Upper lobe of left lung (tissue), 6 donors: ENCODE data around the gene NBDY. TPM values are rescaled to one million over a fixed set of nuclear protein-coding genes. Genes with fewer than 3 reads are reported as not detected.
"Not testable (repeated sequence)": the region's sequence is repeated elsewhere in the genome, so short reads cannot be mapped to it uniquely, and the experiment has no call there.

Source experiments
- ATAC-seq, 2 donors: fragments of 200-7000 bp; cut with Tn5 transposase; one replicate each; pipeline ENCODE4 v1.9.1; 2022; ENCODE audit warnings: mild to moderate bottlenecking in 2 of 2, moderate library complexity in 2 of 2; ENCODE audit not compliant: low FRiP score in 2 of 2
- DNase-seq, 2 donors: peaks; one replicate each; pipeline ENCODE4 v3.0.0-alpha.2; 2019 to 2020
- H3K27ac ChIP-seq, 4 donors: fragments of 200-600 bp; sonication (generic); one replicate each; pipeline ENCODE4 v1.5.1; 2016 to 2019
- H3K27me3 ChIP-seq, 4 donors: fragments of 200-600 bp; sonication (generic); one replicate each; pipeline ENCODE4 v1.5.1; 2017 to 2019
- H3K36me3 ChIP-seq, 4 donors: fragments of 200-600 bp; sonication (generic); one replicate each; pipeline ENCODE4 v1.5.1; 2016 to 2019
- H3K4me1 ChIP-seq, 4 donors: fragments of 200-600 bp; sonication (generic); one replicate each; pipeline ENCODE4 v1.5.1; 2018 to 2019
- H3K4me3 ChIP-seq, 4 donors: fragments of 200-600 bp; sonication (generic); one replicate each; pipeline ENCODE4 v1.5.1; 2017 to 2019; ENCODE audit warnings: mild to moderate bottlenecking in 2 of 4, moderate library complexity in 1 of 4
- H3K9me3 ChIP-seq, 4 donors: fragments of 200-600 bp; sonication (generic); one replicate each; pipeline ENCODE4 v1.5.1; 2018 to 2019
- CTCF ChIP-seq, 6 experiments: fragments of 450-650 bp in 4 of 6; fragments of 200-600 bp in 2 of 6; sonication (generic) in 2 of 6; IDR thresholded peaks; one replicate each; pipeline ENCODE4 v1.5.1; 2016 to 2019; ENCODE audit warnings: antibody characterized with exemption in 6 of 6
- EP300 ChIP-seq, 4 donors: sonication (generic); formaldehyde crosslinking; IDR thresholded peaks; one replicate each; pipeline ENCODE4 v1.5.1; 2017; ENCODE audit warnings: antibody characterized with exemption in 4 of 4, control low read depth in 2 of 4
- POLR2A ChIP-seq, 4 donors: fragments of 450-650 bp; IDR thresholded peaks; one replicate each; pipeline ENCODE4 v1.5.1; 2016 to 2017; ENCODE audit warnings: antibody characterized with exemption in 4 of 4, mild to moderate bottlenecking in 2 of 4
- POLR2AphosphoS5 ChIP-seq, 2 donors: sonication (generic); formaldehyde crosslinking; IDR thresholded peaks; one replicate each; pipeline ENCODE4 v1.5.1; 2017; ENCODE audit warnings: antibody characterized with exemption in 2 of 2
- WGBS, 2 donors: methylation state at CpG; one replicate each; pipeline ENCODE4 v1.1.5; 2017 to 2018; 5-methylcytosine and 5-hydroxymethylcytosine counted together
- total RNA-seq, 6 donors: library from RNA; depleted of rRNA in 4 of 6; stranded (reverse); fragments of >200 nt in 4 of 6; gene quantifications; one replicate each; pipeline versions ENCODE4 v1.1.0 to v1.2.1, GENCODE V29; 2016 to 2021
- donor health status: DM: no; HTN: no; CAD: no; lungs with moderate emphysema.
- donor health status: DM: no; HTN: yes; CAD: no; lungs with severe emphysema.

The NBDY gene
- 10 to 100 TPM in 5 of 6 donors, 1 to 10 TPM in 1; 9.4 to 34.2 (median 14.4) TPM for total RNA-seq

- no peaks in the 10 kb centered on the region for H3K9me3 ChIP-seq
- peak within 1 kb of the TSS; percentile 13 to 62 (median 52) for H3K4me3 ChIP-seq
- ATAC-seq, result peak; percentile 87 to 94
- peaks cover 0 to 9% (median 0%) of the 10 kb centered on the region in 4 donors for H3K4me1 ChIP-seq
- DNase-seq, result peak in 1 of 2 donors; percentile 38
- WGBS, 2 donors, result 0 to 16% methylated on average over 10 to 23 of the region's 23 CpGs
- peak in 1 of 2 donors; percentile 62 for TF ChIP-seq POLR2AphosphoS5 (IDR thresholded peaks at IDR 0.05)
- TF ChIP-seq EP300 (IDR thresholded peaks at IDR 0.05), result no peak
- peak in 1 of 4 donors; percentile 49 for TF ChIP-seq POLR2A (IDR thresholded peaks at IDR 0.05)
- no peaks in the 10 kb centered on the region for H3K36me3 ChIP-seq
- H3K27me3 ChIP-seq, result no peaks in the 10 kb centered on the region
- peak within 1 kb of the TSS; percentile 59 to 84 (median 78) for H3K27ac ChIP-seq
Measured at GRCh38 chrX:56729152-56729850, at the start of gene NBDY. Gene NBDY, plus strand, starts transcription at chrX:56729243. Its CDS starts 111 bp downstream, at chrX:56729354.

GRCh38 chrX:56704530-56704929 is 24.5 kb upstream of the NBDY start:
- H3K27me3 ChIP-seq, H3K4me3 ChIP-seq, H3K9me3 ChIP-seq, H3K27ac ChIP-seq, DNase-seq, ATAC-seq, H3K36me3 ChIP-seq, H3K4me1 ChIP-seq: not testable (repeated sequence)
- 56 to 67% methylated on average over 3 to 4 of the region's 4 CpGs for WGBS, 2 donors

- Histone ChIP-seq H3K4me3 (no peak overlapping the region), H3K27ac (no peak overlapping the region), H3K27me3 (no peaks in the 10 kb centered on the region), H3K4me1 (peaks cover 0 to 9% (median 0%) of the 10 kb centered on the region in 4 donors), H3K9me3 (no peaks in the 10 kb centered on the region), H3K36me3 (no peaks in the 10 kb centered on the region)
- TF ChIP-seq POLR2AphosphoS5 (IDR thresholded peaks at IDR 0.05), result no peak
- peak; percentile 11 to 42 (median 32) for TF ChIP-seq CTCF (IDR thresholded peaks at IDR 0.05)
- no peak for DNase-seq
- ATAC-seq, result no peak
- WGBS, 2 donors, result 0% methylated on average over 1 of the region's 1 CpG
Measured at GRCh38 chrX:56726605-56727004, 2.4 kb upstream of the NBDY start.

- no peak for DNase-seq
- Histone ChIP-seq H3K36me3 (no peaks in the 10 kb centered on the region), H3K4me1 (peaks cover 0 to 9% (median 0%) of the 10 kb centered on the region in 4 donors), H3K27me3 (no peaks in the 10 kb centered on the region), H3K4me3 (no peak overlapping the region), H3K9me3 (no peaks in the 10 kb centered on the region), H3K27ac (no peak overlapping the region)
- WGBS, 2 donors, result 63 to 86% methylated on average over 3 of the region's 3 CpGs
- TF ChIP-seq POLR2AphosphoS5 (IDR thresholded peaks at IDR 0.05) (no peak), EP300 (IDR thresholded peaks at IDR 0.05) (no peak), POLR2A (IDR thresholded peaks at IDR 0.05) (no peak), CTCF (IDR thresholded peaks at IDR 0.05) (no peak)
- ATAC-seq, result no peak
Measured at GRCh38 chrX:56727531-56727930, 1.5 kb upstream of the NBDY start.

GRCh38 chrX:56728321-56728720 is 722 bp upstream of the NBDY start:
- Histone ChIP-seq H3K27me3 (no peaks in the 10 kb centered on the region), H3K9me3 (no peaks in the 10 kb centered on the region), H3K4me3 (peak overlapping the region in 3 of 4 donors; percentile 47 to 62 (median 56)), H3K4me1 (peaks cover 0 to 9% (median 0%) of the 10 kb centered on the region in 4 donors), H3K27ac (no peak overlapping the region), H3K36me3 (no peaks in the 10 kb centered on the region)
- no peak for ATAC-seq
- TF ChIP-seq EP300 (IDR thresholded peaks at IDR 0.05) (no peak), POLR2A (IDR thresholded peaks at IDR 0.05) (no peak), CTCF (IDR thresholded peaks at IDR 0.05) (no peak), POLR2AphosphoS5 (IDR thresholded peaks at IDR 0.05) (no peak)
- DNase-seq, result no peak
- 27 to 31% methylated on average over 2 of the region's 2 CpGs for WGBS, 2 donors

- 4 to 26% methylated on average over 8 of the region's 8 CpGs for WGBS, 2 donors
- Histone ChIP-seq H3K4me3 (peak overlapping the region in 3 of 4 donors; percentile 47 to 62 (median 56)), H3K9me3 (no peaks in the 10 kb centered on the region), H3K4me1 (peaks cover 0 to 9% (median 0%) of the 10 kb centered on the region in 4 donors), H3K27ac (peak overlapping the region in 3 of 4 donors; percentile 59 to 84 (median 76)), H3K27me3 (no peaks in the 10 kb centered on the region), H3K36me3 (no peaks in the 10 kb centered on the region)
- DNase-seq, result no peak
- TF ChIP-seq CTCF (IDR thresholded peaks at IDR 0.05), result no peak
- no peak for TF ChIP-seq EP300 (IDR thresholded peaks at IDR 0.05)
- no peak for TF ChIP-seq POLR2AphosphoS5 (IDR thresholded peaks at IDR 0.05)
- TF ChIP-seq POLR2A (IDR thresholded peaks at IDR 0.05), result no peak
- ATAC-seq, result peak; percentile 19 to 60
Measured at GRCh38 chrX:56728752-56729151, 291 bp upstream of the NBDY start.
